NCI-H1105 (cell line): ENCODE measurements around the gene TMEM121.

Experiments
- DNase-seq: peaks from one replicate; lab custom pipeline; 2025; lab: John Stamatoyannopoulos, UW

Gene TMEM121

GRCh38 chr14:105525861-105526775 is at the start of gene TMEM121:
Gene TMEM121 (plus strand): TSS chr14:105526583. CDS start chr14:105528835, 2,252 bp downstream.
- DNase-seq = peak; percentile 16

DNA sequence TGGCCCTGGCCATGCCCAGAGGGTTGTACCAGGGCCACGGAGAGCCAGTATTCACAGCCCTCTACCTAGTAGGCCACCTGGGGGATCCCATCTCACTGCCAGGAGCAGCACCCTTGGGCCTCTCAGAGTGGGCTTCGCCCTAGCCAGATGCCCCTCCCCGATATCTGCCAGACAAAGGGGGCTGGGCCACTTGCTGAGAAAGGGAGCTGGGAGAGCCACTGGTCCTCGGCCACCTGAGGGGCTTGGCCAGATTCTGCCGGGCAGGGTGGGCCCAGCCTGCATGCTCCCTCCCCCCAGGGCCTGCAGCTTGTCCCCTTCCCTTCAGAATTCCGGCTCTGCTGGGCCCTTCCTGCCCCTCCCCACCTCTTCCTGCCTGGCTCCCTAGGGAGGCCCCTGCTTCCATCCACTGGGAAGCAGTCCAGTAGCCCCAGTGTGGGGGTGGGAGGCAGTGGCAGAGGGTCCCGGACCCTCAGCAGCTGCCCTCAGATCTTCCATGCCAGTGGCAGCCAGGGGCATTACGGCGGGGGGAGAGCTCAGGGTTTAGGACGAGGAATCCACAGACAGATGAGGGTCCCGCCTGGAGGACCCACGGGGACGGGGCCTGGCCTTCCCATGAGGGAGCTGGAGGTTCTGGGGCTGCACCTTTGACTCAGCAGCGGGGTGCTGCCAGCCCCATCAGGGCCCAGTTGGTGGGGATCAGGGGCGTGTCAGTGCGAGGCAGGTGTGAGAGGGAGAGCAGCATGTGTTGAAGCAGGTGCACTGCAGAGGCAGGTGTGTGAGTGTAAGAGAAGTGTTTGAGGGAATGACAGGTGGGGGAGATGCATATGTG is 49.3 kb upstream of the TMEM121 start:
- DNase-seq = no peak

DNA sequence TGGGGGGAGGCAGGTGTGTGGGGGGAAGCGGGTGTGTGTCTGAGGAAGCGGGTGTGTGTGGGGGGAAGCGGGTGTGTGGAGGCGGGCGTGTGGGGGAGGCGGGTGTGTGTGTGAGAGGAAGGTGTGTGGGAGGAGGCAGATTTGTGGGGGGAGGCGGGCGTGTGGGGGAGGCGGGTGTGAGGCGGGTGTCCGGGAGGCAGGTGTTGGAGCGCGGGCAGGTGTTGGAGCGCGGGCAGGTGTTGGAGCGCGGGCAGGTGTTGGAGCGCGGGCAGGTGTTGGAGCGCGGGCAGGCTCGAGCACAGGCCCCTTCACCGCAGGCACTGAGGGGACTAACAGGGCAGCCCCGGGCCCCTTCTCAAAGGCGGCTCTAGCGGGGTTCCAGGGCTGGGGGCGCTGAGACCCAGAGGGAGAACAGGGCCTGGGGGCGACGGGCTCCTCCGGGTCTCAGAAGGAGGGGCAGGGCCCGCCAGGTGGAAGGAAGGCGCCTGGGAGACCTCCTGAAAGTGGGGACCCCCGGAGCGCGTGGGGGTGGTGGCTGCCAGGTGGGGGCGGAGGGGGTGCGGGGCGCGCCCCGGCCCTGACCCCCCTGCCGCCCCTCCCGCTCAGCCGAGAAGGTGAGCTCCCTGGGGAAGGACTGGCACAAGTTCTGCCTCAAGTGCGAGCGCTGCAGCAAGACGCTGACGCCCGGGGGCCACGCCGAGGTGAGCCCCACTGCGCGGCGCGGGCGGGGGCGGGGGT is 48.6 kb upstream of the TMEM121 start:
- DNase-seq = peak; percentile 17

- DNase-seq = no peak
These were observed 47.8 kb upstream of the TMEM121 start for GRCh38 chr14:105478398-105479251.

DNA sequence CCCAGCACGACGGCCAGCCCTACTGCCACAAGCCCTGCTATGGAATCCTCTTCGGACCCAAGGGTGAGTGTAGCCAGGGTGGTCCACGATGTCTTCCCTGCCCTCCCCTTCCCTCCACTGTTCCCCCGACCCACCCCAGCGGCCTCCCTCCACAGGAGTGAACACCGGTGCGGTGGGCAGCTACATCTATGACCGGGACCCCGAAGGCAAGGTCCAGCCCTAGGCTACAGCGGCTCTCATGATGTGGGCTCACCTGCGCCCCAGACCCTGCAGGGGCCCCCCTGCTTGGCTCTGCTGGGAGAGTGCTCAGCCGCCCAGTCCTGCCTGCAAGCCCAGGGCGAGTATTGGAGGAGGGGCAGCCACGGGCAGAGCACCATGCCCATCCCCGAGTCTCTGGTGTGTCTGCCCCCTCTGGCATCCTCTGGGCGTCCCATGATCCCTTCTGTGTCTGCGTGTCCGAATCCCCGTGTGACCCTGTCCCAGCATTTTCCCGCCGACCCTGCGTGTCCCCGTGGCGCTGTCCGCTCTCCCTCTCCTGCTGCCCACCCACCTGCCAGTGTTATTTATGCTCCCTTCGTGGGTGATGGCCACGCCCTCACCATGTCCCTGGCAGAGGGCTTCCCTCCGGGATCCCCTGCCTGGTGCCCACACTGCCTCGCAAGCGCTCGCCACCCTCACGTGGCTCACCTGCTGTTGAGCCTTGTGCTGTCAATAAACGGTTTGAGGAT is 46.8 kb upstream of the TMEM121 start:
- DNase-seq = no peak

- no peak for DNase-seq
These were observed 46.1 kb upstream of the TMEM121 start for GRCh38 chr14:105480199-105480746.

DNA sequence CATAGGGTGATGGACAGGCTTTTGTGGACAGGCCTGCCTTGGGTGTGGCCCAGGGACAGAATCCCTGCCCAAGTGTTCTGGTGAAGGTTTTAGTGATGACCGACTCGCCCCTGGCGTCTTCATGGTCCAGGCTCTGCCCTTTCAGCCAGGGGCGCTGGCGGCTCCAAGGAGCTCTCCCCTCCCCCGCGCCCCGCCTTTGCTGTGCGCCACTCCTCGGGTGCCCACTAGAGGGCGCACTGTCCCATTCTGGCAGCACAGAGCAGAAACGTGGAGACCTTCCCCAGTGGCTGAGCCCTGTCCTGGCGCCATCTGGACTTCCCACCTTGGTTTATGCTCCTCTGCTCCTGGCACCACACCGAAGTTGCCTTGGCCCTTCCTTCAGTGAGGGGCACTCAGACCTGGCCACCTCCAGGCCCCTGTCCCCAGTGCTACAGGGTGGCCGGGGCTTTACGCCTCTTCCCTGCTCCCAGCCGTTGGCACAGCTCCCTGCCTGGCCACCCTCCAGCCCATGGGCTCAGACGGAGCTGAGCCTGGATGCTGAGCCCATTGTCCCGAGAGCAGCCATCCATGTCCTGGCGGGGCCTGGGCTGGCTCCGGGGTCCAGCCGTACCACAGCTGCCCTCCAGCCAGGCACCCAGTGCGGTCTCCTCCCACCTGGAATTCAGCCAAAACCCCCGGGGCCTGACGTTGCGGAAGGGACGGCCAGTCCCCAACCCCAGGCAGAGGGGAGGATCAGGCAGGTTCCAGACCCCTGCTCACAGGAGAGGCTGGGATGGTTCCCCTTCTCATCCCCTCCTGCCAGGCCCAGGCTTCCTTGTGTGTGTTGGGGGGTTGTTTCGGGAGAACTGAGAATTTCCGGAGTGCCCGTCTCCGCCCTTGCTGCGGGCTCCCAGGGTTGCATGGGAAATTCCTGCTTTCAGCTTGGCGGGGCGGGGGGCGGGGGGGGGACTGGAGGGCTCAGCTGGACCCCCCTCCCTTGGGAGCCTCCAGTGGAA is 45.3 kb upstream of the TMEM121 start:
- peak; percentile 80 for DNase-seq

DNA sequence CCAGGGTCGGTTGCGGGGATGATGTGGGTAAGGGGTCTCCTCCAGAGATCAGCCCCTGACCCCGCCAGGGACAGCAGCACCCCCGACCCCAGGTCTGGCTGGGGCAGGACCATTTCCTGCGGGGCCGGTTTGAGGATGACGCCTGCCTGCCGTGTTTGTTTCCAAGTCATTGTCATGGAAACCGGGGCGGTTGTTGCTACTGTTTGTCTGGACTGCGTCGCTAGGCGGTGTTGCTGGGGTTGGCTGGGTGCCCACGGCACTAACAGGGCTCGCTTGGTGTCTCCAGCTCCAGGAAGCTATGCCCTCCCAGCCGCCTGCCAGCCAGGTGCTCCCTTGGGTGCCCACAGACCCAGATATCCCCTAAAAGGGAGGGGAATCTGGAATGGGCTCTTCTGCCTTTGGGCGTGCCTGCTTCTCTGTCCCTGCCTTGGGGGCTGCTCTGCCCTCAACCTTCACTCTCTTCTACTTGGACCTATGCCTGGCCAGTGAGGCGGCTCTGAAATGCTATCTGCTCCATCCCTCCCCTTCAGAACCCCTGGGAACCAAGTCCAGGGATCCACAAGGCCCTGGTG is 44.4 kb upstream of the TMEM121 start:
- DNase-seq = peak; percentile 96

DNA sequence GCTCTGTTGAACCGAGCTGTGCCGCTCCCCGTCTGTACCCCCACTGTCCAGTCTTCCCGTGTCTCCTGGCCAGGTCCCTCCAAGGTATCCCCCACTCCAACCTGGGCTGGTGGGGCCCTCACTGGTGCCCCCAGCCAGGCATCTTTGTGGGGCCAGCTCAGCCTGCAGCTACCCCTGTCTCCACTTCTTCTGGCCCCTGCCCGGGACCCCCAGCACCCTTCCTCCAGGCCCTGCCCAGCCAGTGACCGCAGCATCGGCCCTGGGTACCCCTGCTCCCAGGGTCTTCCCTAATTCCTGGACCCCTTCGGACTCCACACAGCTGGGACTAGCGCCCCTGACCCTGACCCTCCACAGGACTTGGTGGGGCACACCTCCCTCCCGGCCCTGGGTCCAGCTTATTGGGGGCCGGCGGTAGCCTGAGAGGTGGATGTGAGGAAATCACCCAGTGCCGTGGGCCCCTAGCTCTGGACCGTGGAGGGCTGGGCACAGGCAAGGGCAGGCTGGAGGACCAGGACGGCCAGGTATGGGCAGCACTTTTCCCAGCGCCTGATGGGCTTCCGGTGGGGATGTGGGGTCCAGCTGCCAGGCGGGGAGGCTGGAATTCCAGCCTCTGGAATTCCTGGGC is 43.8 kb upstream of the TMEM121 start:
- DNase-seq = no peak

DNA sequence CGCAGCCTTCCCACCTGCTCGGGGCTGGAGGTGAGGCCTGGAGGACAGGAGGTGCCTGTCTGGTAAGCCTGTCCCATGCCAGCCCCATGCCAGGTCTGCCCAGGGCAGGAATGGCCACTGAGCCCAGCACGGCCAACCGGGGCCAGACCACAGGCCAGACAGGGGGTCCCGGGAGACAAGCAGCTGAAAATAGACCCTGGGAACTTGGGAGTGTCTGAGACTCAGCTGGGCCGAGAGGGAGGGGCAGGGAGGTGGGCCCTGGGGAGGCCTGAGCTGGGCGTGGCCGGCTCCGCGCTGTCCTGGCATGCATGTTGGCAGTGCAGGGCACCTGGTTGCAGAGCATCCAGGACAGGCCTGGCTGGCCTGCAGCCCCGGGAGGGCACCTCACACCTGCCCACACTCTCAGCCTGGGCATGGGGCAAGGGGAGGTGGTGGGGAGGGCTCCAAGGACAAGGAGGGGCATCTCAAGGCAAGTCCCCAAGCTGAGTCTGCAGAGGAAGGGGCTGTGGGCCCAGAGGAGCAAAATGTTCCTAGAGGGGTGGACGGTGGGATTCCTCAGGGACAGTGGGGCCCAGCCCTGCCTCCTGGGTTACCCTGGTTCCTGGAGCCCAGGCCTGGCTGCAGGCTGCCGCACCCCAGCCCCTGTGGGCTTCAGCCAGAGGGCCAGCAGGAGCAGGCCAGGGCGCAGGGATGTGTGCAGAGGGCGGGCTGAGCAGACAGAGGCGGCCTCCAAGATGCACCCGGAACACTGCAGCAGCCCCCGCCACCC is 42.9 kb upstream of the TMEM121 start:
- no peak for DNase-seq

DNA sequence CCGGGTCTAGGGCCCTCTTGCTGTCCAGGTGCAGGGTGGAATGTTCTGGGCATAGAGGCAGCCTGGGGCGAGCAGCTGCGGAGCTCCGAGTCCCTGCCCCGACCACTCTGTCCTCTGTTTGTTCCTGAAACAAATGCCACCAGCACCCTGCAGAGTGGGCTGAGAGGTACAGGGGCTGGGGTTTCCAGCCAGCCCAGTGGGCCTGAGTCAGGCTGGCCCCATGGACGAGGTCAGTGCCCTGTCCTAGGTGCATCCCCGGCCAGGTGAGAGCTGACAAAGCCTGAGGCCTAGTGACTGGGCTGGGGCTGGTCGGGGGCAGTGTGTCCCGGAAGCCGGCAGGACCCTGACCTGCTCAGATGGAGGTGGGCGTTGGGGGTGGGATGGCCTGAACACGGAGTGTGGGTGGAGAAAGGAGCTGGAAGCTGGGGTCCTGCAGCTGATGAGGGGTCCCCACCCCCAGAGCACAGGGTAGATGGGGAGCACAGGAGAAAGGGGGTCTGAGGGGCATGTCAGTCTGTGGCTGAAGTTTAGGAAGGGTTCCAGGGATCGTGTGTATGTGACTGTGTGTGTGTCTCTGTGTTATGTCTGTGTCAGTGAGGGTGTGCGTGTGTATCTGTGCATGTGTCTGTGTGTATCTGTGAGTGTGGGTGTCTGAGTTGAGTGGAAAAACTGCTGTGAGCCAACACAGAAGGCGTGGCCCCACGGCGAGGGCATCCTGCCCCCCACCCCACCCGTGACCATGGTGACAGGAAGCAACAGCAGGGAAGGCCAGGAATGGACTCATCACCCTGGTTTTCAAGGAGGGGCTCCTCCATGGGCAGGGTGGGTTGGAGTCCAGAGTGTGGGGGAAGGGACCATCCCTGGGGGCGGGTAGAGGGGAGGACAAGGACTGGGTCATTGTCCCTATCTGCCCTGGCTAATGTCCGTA is 42.0 kb upstream of the TMEM121 start:
- no peak for DNase-seq

DNA sequence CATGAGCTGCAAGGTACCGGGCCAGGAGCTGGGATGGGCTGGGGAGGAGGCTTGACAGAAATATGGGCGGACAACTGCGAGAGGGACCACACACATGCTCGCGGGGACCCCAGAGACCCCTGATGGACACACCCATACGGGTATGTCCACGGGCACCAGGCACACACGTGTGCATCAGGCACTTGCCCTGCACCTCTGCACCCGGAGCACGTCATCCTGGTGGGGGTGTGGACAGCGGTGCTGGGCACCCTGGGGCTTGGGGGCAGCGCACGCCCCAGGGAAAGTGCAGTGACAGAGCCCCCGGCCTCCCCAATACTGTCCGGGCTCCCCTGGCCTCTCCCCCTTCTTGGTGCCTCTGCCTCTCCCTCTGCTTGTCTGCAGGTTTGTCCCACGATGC is 41.4 kb upstream of the TMEM121 start:
- DNase-seq = no peak

- DNase-seq = no peak
These were observed 40.6 kb upstream of the TMEM121 start for GRCh38 chr14:105485739-105486162.

GRCh38 chr14:105486163-105486973 is 40.0 kb upstream of the TMEM121 start, which contains the start of gene CRIP1:
Gene CRIP1 (plus strand): TSS chr14:105486886. CDS start chr14:105487260, 374 bp downstream.
- DNase-seq = no peak

DNA sequence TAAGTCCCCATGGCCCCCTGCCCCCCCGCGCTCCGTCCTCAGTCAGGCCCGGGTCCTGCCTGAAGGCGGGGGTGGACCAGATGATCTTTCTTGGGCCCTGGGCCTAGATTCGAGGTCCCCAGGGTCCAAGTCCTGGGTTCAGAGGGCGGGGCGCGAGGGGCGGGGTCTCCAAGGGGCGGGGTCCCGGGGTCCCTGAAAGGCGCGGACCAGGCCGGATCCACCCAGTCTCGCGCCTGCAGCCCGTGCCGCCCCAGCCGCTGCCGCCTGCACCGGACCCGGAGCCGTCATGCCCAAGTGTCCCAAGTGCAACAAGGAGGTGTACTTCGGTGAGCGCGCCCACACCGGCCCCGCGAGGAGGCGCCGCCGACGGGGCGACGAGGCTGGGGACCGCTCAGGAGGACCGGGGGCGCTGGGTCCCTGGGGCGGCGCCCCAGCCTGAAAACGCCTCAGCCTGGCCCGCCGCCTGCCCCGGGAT is 39.4 kb upstream of the TMEM121 start:
- peak; percentile 32 for DNase-seq
